ENCODE data around the gene SPDEF.

DNA sequence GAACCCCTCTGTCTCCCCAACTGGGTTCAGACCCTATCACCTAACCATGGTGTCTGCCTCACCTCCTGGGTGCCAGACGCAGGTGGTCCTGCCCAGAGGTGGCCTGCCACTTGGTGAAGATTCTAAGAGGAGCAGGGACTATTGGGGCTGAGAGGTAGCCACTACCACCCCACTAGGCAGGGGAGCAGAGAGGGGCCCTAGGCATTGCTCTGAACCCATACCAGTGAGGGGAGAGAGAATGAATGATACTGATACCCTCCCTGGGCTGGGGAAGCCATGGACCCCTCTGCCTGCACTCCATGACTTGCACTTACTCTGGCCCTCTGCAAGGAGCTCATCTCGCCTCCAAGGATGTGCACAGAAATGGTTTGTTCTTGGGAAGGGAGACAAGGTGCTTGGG is 31.7 kb upstream of the SPDEF start:
- TF ChIP-seq, protein P1, sequence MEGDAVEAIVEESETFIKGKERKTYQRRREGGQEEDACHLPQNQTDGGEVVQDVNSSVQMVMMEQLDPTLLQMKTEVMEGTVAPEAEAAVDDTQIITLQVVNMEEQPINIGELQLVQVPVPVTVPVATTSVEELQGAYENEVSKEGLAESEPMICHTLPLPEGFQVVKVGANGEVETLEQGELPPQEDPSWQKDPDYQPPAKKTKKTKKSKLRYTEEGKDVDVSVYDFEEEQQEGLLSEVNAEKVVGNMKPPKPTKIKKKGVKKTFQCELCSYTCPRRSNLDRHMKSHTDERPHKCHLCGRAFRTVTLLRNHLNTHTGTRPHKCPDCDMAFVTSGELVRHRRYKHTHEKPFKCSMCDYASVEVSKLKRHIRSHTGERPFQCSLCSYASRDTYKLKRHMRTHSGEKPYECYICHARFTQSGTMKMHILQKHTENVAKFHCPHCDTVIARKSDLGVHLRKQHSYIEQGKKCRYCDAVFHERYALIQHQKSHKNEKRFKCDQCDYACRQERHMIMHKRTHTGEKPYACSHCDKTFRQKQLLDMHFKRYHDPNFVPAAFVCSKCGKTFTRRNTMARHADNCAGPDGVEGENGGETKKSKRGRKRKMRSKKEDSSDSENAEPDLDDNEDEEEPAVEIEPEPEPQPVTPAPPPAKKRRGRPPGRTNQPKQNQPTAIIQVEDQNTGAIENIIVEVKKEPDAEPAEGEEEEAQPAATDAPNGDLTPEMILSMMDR (IDR thresholded peaks at IDR 0.05; ENCODE audit: low read depth, low read length, poor library complexity, severe bottlenecking) = no peak
- TF ChIP-seq EZH2phosphoT487 (IDR thresholded peaks at IDR 0.05; ENCODE audit: borderline replicate concordance, low read length) = no peak

Data from DOHH2 (cell line).